Caco-2 (cell line): ENCODE measurements around the gene CTAG1B. TPM values are rescaled to one million over a fixed set of nuclear protein-coding genes. Genes with fewer than 3 reads are reported as not detected.

Experiments used
- BruUV-seq: library from RNA; stranded (reverse); fragments of 400-500 nt; replicated peaks from 2 replicates; lab custom pipeline; 2021; lab: Mats Ljungman, UMichigan
- CTCF ChIA-PET: fragments of 300-600 bp; sonication (Branson Sonifier 250); formaldehyde crosslinking; loops from one replicate; lab custom pipeline; 2022; ENCODE audit warnings: antibody characterized with exemption; lab: Charles Lee
- POLR2A ChIA-PET: fragments of 300-600 bp; sonication (Branson Sonifier 250); formaldehyde crosslinking; loops from one replicate; lab custom pipeline; 2022; ENCODE audit warnings: antibody characterized with exemption; lab: Charles Lee
- DNase-seq, 2 experiments: peaks; one replicate each; pipeline versions ENCODE4 v3.0.0 to v3.0.0-alpha.2; 2020 to 2022
- H3K27me3 ChIP-seq: replicated peaks from 2 replicates; pipeline ENCODE4 v1.6.0; 2011; ENCODE audit warnings: low read length; ENCODE audit not compliant: control insufficient read depth, insufficient read depth
- H3K36me3 ChIP-seq: 2 replicates; pipeline ENCODE4 v1.5.1; 2011; ENCODE audit warnings: low read length; ENCODE audit not compliant: control insufficient read depth, insufficient read depth
- H3K4me1 ChIP-seq: fragments of 250-450 bp; sonication (Bioruptor Pico); 2 replicates; pipeline ENCODE4 v1.5.1; 2020; ENCODE audit warnings: mild to moderate bottlenecking
- H3K4me3 ChIP-seq: 2 replicates; pipeline ENCODE4 v1.5.1; 2011; ENCODE audit warnings: low read depth, mild to moderate bottlenecking, control low read depth, low read length
- H3K9me3 ChIP-seq: fragments of 250-450 bp; sonication (Bioruptor Pico); 2 replicates; pipeline ENCODE4 v1.5.1; 2020; ENCODE audit warnings: mild to moderate bottlenecking, moderate library complexity
- H3K27ac Mint-ChIP-seq: one replicate; pipeline ENCODE4 v1.8.0; 2022; ENCODE audit warnings: mixed read lengths; ENCODE audit not compliant: unreplicated experiment
- H3K27me3 Mint-ChIP-seq: one replicate; pipeline ENCODE4 v1.8.0; 2022; ENCODE audit warnings: mixed read lengths; ENCODE audit not compliant: insufficient read depth, unreplicated experiment
- H3K36me3 Mint-ChIP-seq: one replicate; pipeline ENCODE4 v1.8.0; 2022; ENCODE audit warnings: mild to moderate bottlenecking, mixed read lengths; ENCODE audit not compliant: insufficient read depth, unreplicated experiment
- H3K4me1 Mint-ChIP-seq: one replicate; pipeline ENCODE4 v1.8.0; 2022; ENCODE audit warnings: low read depth, mixed read lengths; ENCODE audit not compliant: unreplicated experiment
- H3K4me3 Mint-ChIP-seq: one replicate; pipeline ENCODE4 v1.8.0; 2022; ENCODE audit warnings: mild to moderate bottlenecking, moderate library complexity, mixed read lengths; ENCODE audit not compliant: unreplicated experiment
- H3K9me3 Mint-ChIP-seq: one replicate; pipeline ENCODE4 v1.8.0; 2022; ENCODE audit warnings: mixed read lengths; ENCODE audit not compliant: unreplicated experiment
- CTCF ChIP-seq, 2 experiments: fragments of 200-600 bp in 1 of 2; IDR thresholded peaks; 1 replicate in 1 of 2; 2 replicates in 1 of 2; pipeline versions ENCODE4 v1.5.1 to v1.8.0; 2011 to 2022; ENCODE audit warnings: antibody characterized with exemption in 1 of 2, control low read depth in 1 of 2, inconsistent platforms in 1 of 2, low read depth in 1 of 2, low read length in 1 of 2, mild to moderate bottlenecking in 1 of 2, moderate library complexity in 1 of 2; ENCODE audit not compliant: insufficient read depth in 1 of 2, severe bottlenecking in 1 of 2, unreplicated experiment in 1 of 2
- intact Hi-C: fragments of 100-400 bp; cut with micrococcal nuclease; formaldehyde crosslinking; loops from one replicate; pipeline ENCODE4 v1.10.0; 2022; ENCODE audit not compliant: unreplicated experiment
- total RNA-seq: library from RNA; stranded (reverse); gene quantifications from 2 replicates; pipeline ENCODE4 v1.2.3, GENCODE V29; 2022

CTAG1B gene
- total RNA-seq, 1 experiment from 2014 or later: not detected

- Mint-ChIP-seq H3K9me3 (no peaks in the 10 kb centered on the region), H3K4me1 (no peaks in the 10 kb centered on the region), H3K27ac (no peak overlapping the region), H3K27me3 (peaks cover 7% of the 10 kb centered on the region), H3K36me3 (no peaks in the 10 kb centered on the region), H3K4me3 (no peak overlapping the region)
- no peaks in the 10 kb centered on the region for H3K27me3 ChIP-seq
- BruUV-seq: no TSS peak
- no peak overlapping the region for H3K4me3 ChIP-seq
- ChIA-PET POLR2A (no interaction called here), CTCF (no interaction called here)
- DNase-seq: no peak
- H3K9me3 ChIP-seq: no peaks in the 10 kb centered on the region
- no peak for TF ChIP-seq CTCF (IDR thresholded peaks at IDR 0.05; ENCODE audit: insufficient read depth in 1 of 2, low read depth in 1 of 2, low read length in 1 of 2, severe bottlenecking in 1 of 2, unreplicated experiment in 1 of 2)
- no peaks in the 10 kb centered on the region for H3K36me3 ChIP-seq
- H3K4me1 ChIP-seq: no peaks in the 10 kb centered on the region
- intact Hi-C loops: no loop called here
These were observed 16.2 kb downstream of the CTAG1B start for GRCh38 chrX:154602766-154603437.

GRCh38 chrX:154602226-154602625 lies 16.9 kb downstream of the CTAG1B start:
- no peaks in the 10 kb centered on the region for H3K36me3 ChIP-seq
- no peaks in the 10 kb centered on the region for H3K4me1 ChIP-seq
- H3K27ac Mint-ChIP-seq: no peak overlapping the region
- no peak overlapping the region for H3K4me3 Mint-ChIP-seq
- ChIA-PET POLR2A (no interaction called here), CTCF (no interaction called here)
- H3K36me3 Mint-ChIP-seq: no peaks in the 10 kb centered on the region
- TF ChIP-seq CTCF (IDR thresholded peaks at IDR 0.05; ENCODE audit: insufficient read depth in 1 of 2, low read depth in 1 of 2, low read length in 1 of 2, severe bottlenecking in 1 of 2, unreplicated experiment in 1 of 2): no peak
- BruUV-seq: no TSS peak
- no peaks in the 10 kb centered on the region for H3K9me3 ChIP-seq
- intact Hi-C loops: no loop called here
- no peaks in the 10 kb centered on the region for H3K27me3 ChIP-seq
- H3K4me1 Mint-ChIP-seq: no peaks in the 10 kb centered on the region
- no peaks in the 10 kb centered on the region for H3K9me3 Mint-ChIP-seq
- no peak overlapping the region for H3K4me3 ChIP-seq
- peaks cover 7% of the 10 kb centered on the region for H3K27me3 Mint-ChIP-seq
- DNase-seq: no peak

GRCh38 chrX:154600759-154601374 lies 18.2 kb downstream of the CTAG1B start:
- H3K4me3 Mint-ChIP-seq: no peak overlapping the region
- no peaks in the 10 kb centered on the region for H3K36me3 Mint-ChIP-seq
- Histone ChIP-seq H3K4me1 (no peaks in the 10 kb centered on the region), H3K27me3 (no peaks in the 10 kb centered on the region), H3K9me3 (no peaks in the 10 kb centered on the region), H3K4me3 (no peak overlapping the region), H3K36me3 (no peaks in the 10 kb centered on the region)
- DNase-seq: no peak
- peaks cover under 1% of the 10 kb centered on the region for H3K9me3 Mint-ChIP-seq
- ChIA-PET CTCF (no interaction called here), POLR2A (no interaction called here)
- no TSS peak for BruUV-seq
- H3K27me3 Mint-ChIP-seq: no peaks in the 10 kb centered on the region
- TF ChIP-seq CTCF (IDR thresholded peaks at IDR 0.05; ENCODE audit: insufficient read depth in 1 of 2, low read depth in 1 of 2, low read length in 1 of 2, severe bottlenecking in 1 of 2, unreplicated experiment in 1 of 2): no peak
- intact Hi-C loops: no loop called here
- H3K27ac Mint-ChIP-seq: no peak overlapping the region
- H3K4me1 Mint-ChIP-seq: no peaks in the 10 kb centered on the region
